GM19035 (cell line): Measurements from ENCODE around the gene TAF7L.

ENCODE experiments used
- ATAC-seq: cut with Tn5 transposase; IDR thresholded peaks from one replicate; pipeline ENCODE4 v1.9.1; 2021; ENCODE audit not compliant: unreplicated experiment

Gene TAF7L

DNA sequence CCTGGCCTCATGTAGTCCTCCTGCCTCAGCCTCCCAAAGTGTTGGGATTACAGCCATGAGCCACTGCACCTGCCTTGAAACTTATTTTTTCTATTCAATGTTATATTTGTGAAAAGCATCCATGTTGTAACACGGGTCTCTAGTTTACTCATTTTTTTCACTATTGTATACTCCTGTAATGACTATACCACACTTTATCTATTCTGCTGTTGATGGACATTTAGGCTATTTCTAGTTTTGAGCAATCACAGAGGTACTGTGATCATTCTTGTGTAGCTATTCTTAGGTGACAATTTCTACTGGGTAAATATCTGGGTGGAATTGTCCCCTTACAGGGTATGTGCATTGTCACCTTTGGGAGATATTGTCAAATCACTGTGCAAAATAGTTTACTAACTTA is 67.9 kb downstream of the TAF7L start:
- no peak for ATAC-seq

DNA sequence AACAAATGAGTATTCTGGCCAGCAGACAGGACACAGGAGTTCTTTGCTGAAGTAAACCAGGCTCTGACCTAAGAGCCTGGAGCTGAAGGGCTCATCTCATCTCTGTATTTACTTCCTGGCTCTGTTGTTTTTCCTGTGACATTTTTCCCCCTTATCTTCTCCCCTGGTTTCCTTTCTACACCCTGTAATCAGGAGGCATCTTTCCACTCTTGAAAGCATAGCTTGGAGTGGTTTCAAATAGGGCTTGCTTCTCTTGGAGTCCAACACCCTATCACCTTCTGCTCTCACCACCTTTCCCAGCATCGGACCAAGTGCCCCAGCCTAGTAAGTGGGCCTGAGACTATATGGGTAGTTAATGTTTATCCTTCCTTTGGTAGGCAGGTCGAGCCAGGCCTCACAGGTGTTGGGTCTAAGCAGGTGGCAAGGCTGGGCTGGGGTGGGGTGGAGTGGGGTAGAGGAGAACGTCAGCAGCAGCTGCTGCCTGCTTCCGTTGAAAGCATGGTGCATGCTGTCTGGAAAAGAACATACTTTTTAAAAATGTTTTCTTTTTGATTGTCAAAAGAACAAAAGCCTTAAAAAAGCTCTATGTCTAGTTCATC is 70.4 kb downstream of the TAF7L start:
- ATAC-seq: no peak

DNA sequence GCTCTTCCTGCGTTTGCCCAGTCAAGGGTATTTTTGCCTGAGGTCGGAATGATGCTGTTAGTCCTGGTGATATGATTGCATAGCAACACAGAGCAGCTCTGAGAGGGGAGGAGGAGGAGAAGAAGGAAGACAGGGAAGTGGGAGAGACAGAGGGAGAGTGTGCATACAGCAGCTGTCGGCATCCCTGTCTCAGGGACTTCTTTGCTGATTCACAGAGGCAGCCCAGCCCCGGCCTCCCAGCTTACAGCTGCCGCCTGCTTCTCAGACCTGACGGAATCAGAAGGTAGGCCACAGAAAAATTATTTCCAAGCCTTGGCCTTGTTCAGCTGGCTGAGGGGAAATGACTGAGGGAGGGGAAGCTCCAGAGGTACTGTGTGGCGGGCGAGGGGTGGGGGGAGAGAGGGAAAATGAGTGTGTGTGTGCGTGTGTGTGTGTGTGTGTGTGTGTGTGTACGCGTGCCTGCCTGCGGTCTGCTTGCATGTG is 71.2 kb downstream of the TAF7L start:
- ATAC-seq: no peak

DNA sequence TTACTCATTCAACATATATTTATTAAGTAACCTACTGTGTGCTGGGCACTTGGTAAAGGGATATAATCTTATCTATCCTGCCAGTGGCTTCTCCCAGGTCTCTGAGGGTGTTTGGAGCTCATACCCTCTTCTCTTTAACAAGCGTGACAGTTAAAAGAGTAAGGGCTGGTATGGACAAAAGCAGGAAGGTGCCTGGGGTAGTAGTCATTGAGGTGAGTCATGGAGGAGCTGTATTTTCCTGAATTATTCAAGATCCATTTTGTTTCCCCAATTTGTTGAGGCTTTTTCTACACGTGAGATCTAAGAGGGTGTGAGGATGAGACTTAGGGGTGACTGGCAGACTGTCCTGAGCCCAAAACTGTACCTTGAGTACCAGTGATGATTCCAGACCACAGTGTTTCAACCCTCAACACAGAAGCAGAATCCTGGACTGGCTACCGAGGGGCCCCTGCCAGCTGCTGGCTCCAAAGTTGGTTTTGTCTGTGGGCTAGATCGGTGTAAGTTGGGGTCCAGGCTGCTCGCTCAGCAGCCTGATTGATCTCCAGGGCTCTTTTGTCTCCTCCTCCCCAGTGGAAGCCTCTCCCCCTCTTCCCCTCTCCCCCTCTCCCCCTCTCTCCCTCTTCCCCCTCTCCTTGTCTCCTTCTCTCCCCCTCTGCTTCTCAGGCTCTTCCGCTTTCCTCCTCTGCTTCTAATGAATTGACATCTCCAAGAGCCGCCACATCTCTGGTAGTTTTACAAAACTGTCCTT is 71.8 kb downstream of the TAF7L start, which contains the start of gene DRP2:
TSS of gene DRP2 (plus strand) at position 671 of the 748 bp plus-strand sequence. CDS start 11,862 bp downstream, outside the sequence.
- ATAC-seq: no peak
